Measurements from ENCODE around the gene MIOX. TPM values are rescaled to one million over a fixed set of nuclear protein-coding genes. Genes with fewer than 3 reads are reported as not detected.

The MIOX gene
- total and polyA plus RNA-seq, 9 of the 15 experiments (the other 6 are each of a cell fraction or from before 2014, with no cell fraction given) = 0.08 TPM; not detected in 8

DNA sequence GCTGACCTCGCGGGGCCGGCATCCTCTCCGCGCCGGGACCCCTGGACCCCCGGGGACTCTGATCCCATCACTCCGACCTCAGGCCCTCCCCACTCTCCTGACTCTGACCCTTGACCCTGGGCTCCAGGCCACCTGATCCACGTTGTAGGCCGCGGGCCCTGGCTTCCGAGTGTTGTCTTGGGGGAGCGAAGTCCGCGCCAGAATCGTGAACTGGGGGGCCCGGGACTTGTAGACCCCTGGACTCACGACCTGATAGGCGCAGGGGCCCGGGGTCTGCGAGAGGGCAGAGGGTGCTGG is 43.9 kb downstream of the MIOX start:
- Histone ChIP-seq H4K20me1 (replicated peaks; ENCODE audit: control insufficient read depth, insufficient read depth, low read length) (no peaks in the 10 kb centered on the region), H3K27me3 (ENCODE audit: control insufficient read depth in 2 of 2, insufficient read depth in 2 of 2, low read length in 2 of 2) (no peaks in the 10 kb centered on the region), H3K9me1 (ENCODE audit: control insufficient read depth, insufficient read depth, low read length) (no peaks in the 10 kb centered on the region), H3K36me3 (ENCODE audit: control insufficient read depth, insufficient read depth, low read length) (no peaks in the 10 kb centered on the region), H3K4me1 (replicated peaks in 1 of 2; ENCODE audit: control insufficient read depth in 2 of 2, insufficient read depth in 2 of 2, low read length in 2 of 2) (peaks cover 18 to 56% of the 10 kb centered on the region in 2 experiments; a peak in 4 of 5 replicates), H3K9me3 (replicated peaks; ENCODE audit: control insufficient read depth, insufficient read depth, low read depth, low read length) (0 out of 2 replicates have a peak, but pooled peaks cover 2% of the 10 kb centered on the region), H3K9ac (ENCODE audit: insufficient read depth in 1 of 2, low read depth in 2 of 2, low read length in 2 of 2) (no peak overlapping the region), H3K4me3 (no peak overlapping the region), H3K4me2 (ENCODE audit: insufficient read depth, low read length) (no peak overlapping the region), H3K79me2 (ENCODE audit: control insufficient read depth, insufficient read depth, low read length) (peaks cover 14% of the 10 kb centered on the region; the same call in 2 of the 3 replicates), H3K27ac (ENCODE audit: extremely low read depth, low read depth, low read length) (no peak overlapping the region), H2AFZ (ENCODE audit: low read depth, low read length) (no peak overlapping the region)
- ATAC-seq = no peak
- in situ Hi-C loops (cut with MboI) (no loop called here), intact Hi-C loops (cut with micrococcal nuclease) (no loop called here)
- 98% methylated on average over 7 of the region's 21 CpGs for WGBS (ENCODE audit: insufficient coverage, low coverage, missing lambda C conversion rate)
- no peak for DNase-seq (ENCODE audit: extremely low read depth in 1 of 4, low spot score in 3 of 4)
- no peak for FAIRE-seq
- ChIA-PET POLR2A (no interaction called here), CTCF (ENCODE audit: low intra/inter-chr PET ratio) (no interaction called here)
- no peak for TF ChIP-seq ZNF217 (CRISPR knock-in tag; IDR thresholded peaks at IDR 0.05)
- TF ChIP-seq POLR2G (IDR thresholded peaks at IDR 0.05; ENCODE audit: low read depth, low read length) = peak; percentile 55; the same call in 1 of the 2 replicates
- BruUV-seq (replicated peaks) = no TSS peak

DNA sequence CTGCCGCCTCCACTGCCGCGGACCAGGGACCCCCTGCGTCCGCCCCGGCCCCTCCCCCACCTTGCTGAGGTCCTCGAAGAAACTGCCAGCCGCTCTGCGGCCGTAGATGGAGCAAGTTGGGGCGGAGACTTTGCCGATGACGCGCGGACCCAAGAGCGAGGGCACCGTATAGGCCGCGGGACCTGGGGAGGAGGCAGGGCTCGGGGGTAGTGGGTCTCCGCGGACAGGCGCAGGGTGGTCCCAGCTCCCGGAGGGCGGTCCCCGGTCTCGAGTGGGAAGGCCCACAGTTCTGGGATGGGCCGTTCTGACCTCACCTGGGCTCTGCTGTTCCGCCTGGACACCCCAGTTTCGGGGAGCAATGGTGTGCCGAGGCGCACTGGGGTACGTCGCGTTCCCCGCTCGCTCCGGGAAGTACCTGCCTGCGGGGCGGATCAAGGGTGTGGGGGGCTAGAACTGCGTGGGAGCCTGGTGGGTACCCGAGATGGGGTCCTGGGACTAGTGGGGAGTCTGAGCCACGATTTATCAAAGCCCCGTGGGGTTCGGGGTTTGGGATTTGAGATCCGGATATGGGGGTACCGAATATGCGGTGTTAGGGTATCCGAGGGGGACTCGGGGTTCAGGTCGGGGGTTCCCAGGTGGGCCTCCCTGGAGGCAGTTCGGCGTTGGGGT is 44.4 kb downstream of the MIOX start:
- DNase-seq (ENCODE audit: extremely low read depth in 1 of 4, low spot score in 3 of 4) (no peak), FAIRE-seq (no peak), ATAC-seq (no peak)
- intact Hi-C loops (cut with micrococcal nuclease) = no loop called here
- ChIA-PET CTCF (ENCODE audit: low intra/inter-chr PET ratio) (no interaction called here), POLR2A (no interaction called here)
- WGBS (ENCODE audit: insufficient coverage, low coverage, missing lambda C conversion rate) = 96% methylated on average over 13 of the region's 53 CpGs
- peak; percentile 55 for TF ChIP-seq POLR2G (IDR thresholded peaks at IDR 0.05; ENCODE audit: low read depth, low read length)
- no peak for TF ChIP-seq MAFF (IDR thresholded peaks at IDR 0.05; ENCODE audit: low read length)
- TF ChIP-seq EZH2 (IDR thresholded peaks at IDR 0.05; ENCODE audit: borderline replicate concordance, low read depth, low read length) = no peak
- Histone ChIP-seq H3K4me1 (replicated peaks in 1 of 2; ENCODE audit: control insufficient read depth in 2 of 2, insufficient read depth in 2 of 2, low read length in 2 of 2) (peaks cover 18 to 51% of the 10 kb centered on the region in 2 experiments; a peak in 4 of 5 replicates), H2AFZ (ENCODE audit: low read depth, low read length) (no peak overlapping the region), H3K36me3 (ENCODE audit: control insufficient read depth, insufficient read depth, low read length) (no peaks in the 10 kb centered on the region), H3K79me2 (ENCODE audit: control insufficient read depth, insufficient read depth, low read length) (peaks cover 12% of the 10 kb centered on the region; the same call in 2 of the 3 replicates), H3K4me3 (no peak overlapping the region), H3K27me3 (ENCODE audit: control insufficient read depth in 2 of 2, insufficient read depth in 2 of 2, low read length in 2 of 2) (no peaks in the 10 kb centered on the region), H3K27ac (ENCODE audit: extremely low read depth, low read depth, low read length) (no peak overlapping the region), H3K9me3 (replicated peaks; ENCODE audit: control insufficient read depth, insufficient read depth, low read depth, low read length) (0 out of 2 replicates have a peak, but pooled peaks cover 2% of the 10 kb centered on the region), H3K9me1 (ENCODE audit: control insufficient read depth, insufficient read depth, low read length) (no peaks in the 10 kb centered on the region), H3K4me2 (ENCODE audit: insufficient read depth, low read length) (no peak overlapping the region), H3K9ac (ENCODE audit: insufficient read depth in 1 of 2, low read depth in 2 of 2, low read length in 2 of 2) (no peak overlapping the region), H4K20me1 (replicated peaks; ENCODE audit: control insufficient read depth, insufficient read depth, low read length) (no peaks in the 10 kb centered on the region)
- BruUV-seq (replicated peaks) = no TSS peak
- in situ Hi-C loops (cut with MboI) = no loop called here
